ENCODE measurements around the gene DAD1.

Gene DAD1

GRCh38 chr14:22593189-22593588 is 4.2 kb upstream of the DAD1 start:
- DNase-seq: no peak
- TF ChIP-seq POLR2A (IDR thresholded peaks at IDR 0.05; ENCODE audit: low read length): no peak
- TF ChIP-seq GATA1 (IDR thresholded peaks at IDR 0.05; ENCODE audit: low read depth, low read length): no peak

GRCh38 chr14:22588526-22589095 is 413 bp downstream of the DAD1 start:
- DNase-seq: no peak
- TF ChIP-seq POLR2A (IDR thresholded peaks at IDR 0.05; ENCODE audit: low read length) (no peak), GATA1 (IDR thresholded peaks at IDR 0.05; ENCODE audit: low read depth, low read length) (no peak)

GRCh38 chr14:22587677-22588422 is 1.2 kb downstream of the DAD1 start:
- DNase-seq: peak; percentile 76 to 79

- no peak for DNase-seq
Measured at GRCh38 chr14:22587247-22587646, 1.8 kb downstream of the DAD1 start.

GRCh38 chr14:22583994-22584393 is 5.0 kb downstream of the DAD1 start:
- no peak for DNase-seq
- TF ChIP-seq POLR2A (IDR thresholded peaks at IDR 0.05; ENCODE audit: low read length): no peak
- no peak for TF ChIP-seq GATA1 (IDR thresholded peaks at IDR 0.05; ENCODE audit: low read depth, low read length)

More at GRCh38 chr14:22587247-22587646, 1.8 kb downstream of the DAD1 start:
- TF ChIP-seq POLR2A (IDR thresholded peaks at IDR 0.05; ENCODE audit: low read length) (no peak), GATA1 (IDR thresholded peaks at IDR 0.05; ENCODE audit: low read depth, low read length) (no peak)

- DNase-seq: peak; percentile 31 to 77
- TF ChIP-seq POLR2A (IDR thresholded peaks at IDR 0.05; ENCODE audit: low read length) (no peak), GATA1 (IDR thresholded peaks at IDR 0.05; ENCODE audit: low read depth, low read length) (no peak)
Measured at GRCh38 chr14:22580625-22581024, 8.4 kb downstream of the DAD1 start.

- DNase-seq: no peak
- no peak for TF ChIP-seq POLR2A (IDR thresholded peaks at IDR 0.05; ENCODE audit: low read length)
- no peak for TF ChIP-seq GATA1 (IDR thresholded peaks at IDR 0.05; ENCODE audit: low read depth, low read length)
Measured at GRCh38 chr14:22579881-22580280, 9.1 kb downstream of the DAD1 start.

- TF ChIP-seq GATA1 (IDR thresholded peaks at IDR 0.05; ENCODE audit: low read depth, low read length): no peak
- no peak for TF ChIP-seq POLR2A (IDR thresholded peaks at IDR 0.05; ENCODE audit: low read length)
- peak; percentile 52 to 70 for DNase-seq
Measured at GRCh38 chr14:22579236-22579635, 9.8 kb downstream of the DAD1 start.

- no peak for TF ChIP-seq POLR2A (IDR thresholded peaks at IDR 0.05; ENCODE audit: low read length)
- TF ChIP-seq GATA1 (IDR thresholded peaks at IDR 0.05; ENCODE audit: low read depth, low read length): no peak
- no peak for DNase-seq
Measured at GRCh38 chr14:22577334-22577908, 11.6 kb downstream of the DAD1 start.

- no peak for TF ChIP-seq GATA1 (IDR thresholded peaks at IDR 0.05; ENCODE audit: low read depth, low read length)
- no peak for DNase-seq
Measured at GRCh38 chr14:22573804-22574203, 15.2 kb downstream of the DAD1 start.

GRCh38 chr14:22572562-22573058 is 16.4 kb downstream of the DAD1 start:
- no peak for DNase-seq
- TF ChIP-seq POLR2A (IDR thresholded peaks at IDR 0.05; ENCODE audit: low read length): no peak
- no peak for TF ChIP-seq GATA1 (IDR thresholded peaks at IDR 0.05; ENCODE audit: low read depth, low read length)

- TF ChIP-seq GATA1 (IDR thresholded peaks at IDR 0.05; ENCODE audit: low read depth, low read length) (no peak), POLR2A (IDR thresholded peaks at IDR 0.05; ENCODE audit: low read length) (no peak)
- DNase-seq: peak; percentile 87 to 94
Measured at GRCh38 chr14:22570132-22570949, 18.7 kb downstream of the DAD1 start.

- no peak for DNase-seq
- TF ChIP-seq POLR2A (IDR thresholded peaks at IDR 0.05; ENCODE audit: low read length): no peak
- TF ChIP-seq GATA1 (IDR thresholded peaks at IDR 0.05; ENCODE audit: low read depth, low read length): no peak
Measured at GRCh38 chr14:22569737-22570131, 19.3 kb downstream of the DAD1 start.

- TF ChIP-seq POLR2A (IDR thresholded peaks at IDR 0.05; ENCODE audit: low read length) (no peak), GATA1 (IDR thresholded peaks at IDR 0.05; ENCODE audit: low read depth, low read length) (no peak)
- no peak for DNase-seq
Measured at GRCh38 chr14:22569106-22569736, 19.8 kb downstream of the DAD1 start.
